NCI-H2107 treated with DMSO at 0.1 percent for 48 hours (cell line): ENCODE data around the gene CCDC28A.

ENCODE experiments used
- DNase-seq: peaks from one replicate; lab custom pipeline; 2025; ENCODE audit not compliant: unreplicated experiment; lab: John Stamatoyannopoulos, UW

The CCDC28A gene

DNA sequence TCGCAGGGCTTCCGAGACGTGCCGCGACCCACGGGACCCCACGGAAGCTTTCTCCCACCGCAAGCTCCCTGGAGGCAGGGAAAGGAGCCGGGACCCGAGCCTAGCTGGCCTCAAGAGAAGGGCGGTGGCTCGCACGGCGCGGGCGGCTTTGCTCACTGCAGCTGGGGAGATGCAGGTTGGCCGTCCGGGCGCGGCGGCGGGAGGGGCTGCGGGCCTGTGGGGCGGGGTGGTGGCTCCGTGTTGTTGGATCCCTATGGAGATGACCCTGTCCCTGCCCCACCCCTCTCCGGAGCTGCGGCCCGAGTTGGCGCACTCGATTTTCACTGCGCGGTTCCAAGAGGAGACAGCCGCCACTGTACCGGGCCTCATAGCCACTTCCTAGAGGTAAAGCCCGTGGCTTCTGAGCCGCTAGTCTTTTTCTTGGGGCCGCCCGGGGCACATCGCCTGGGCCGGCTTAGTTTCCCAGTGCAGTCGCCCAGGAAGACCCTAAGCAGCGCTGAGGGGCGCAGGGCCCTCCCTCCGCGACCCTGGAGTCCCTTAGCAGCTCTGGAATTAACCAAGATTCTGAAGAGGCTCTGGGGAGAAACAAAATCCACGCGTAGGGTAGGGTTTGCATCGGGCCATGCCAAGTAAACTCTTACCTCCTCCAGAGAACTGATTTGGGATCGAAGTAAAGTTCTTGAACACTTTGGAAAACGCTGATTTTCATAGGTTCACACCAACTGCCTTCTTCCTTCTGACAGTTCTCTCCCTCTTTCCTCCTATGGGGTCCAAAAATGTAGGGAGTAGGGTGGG lies 22.4 kb downstream of the CCDC28A start, which contains the start of gene ECT2L:
Gene ECT2L, plus strand, starts transcription at position 279 of the 795 bp plus-strand sequence. CDS start 17,188 bp downstream, outside the sequence.
- no peak for DNase-seq

DNA sequence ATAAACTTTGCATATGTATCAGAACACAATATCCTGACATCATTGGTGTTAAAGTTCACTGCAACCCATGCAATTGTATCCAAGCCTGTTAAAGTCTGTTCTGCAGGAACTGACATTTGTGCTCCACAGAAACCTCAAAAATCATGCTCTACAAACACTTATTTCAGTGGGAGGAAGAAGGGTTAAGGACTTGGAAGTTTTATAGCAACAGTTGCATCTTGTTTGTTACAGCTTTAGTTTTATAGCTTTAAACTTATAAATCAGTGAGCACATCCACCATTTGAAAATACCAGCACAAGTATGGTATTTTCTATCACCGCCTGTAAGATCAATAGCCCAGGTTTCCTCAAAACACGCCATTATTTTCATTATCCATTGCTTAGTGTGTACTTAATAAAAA lies 23.2 kb downstream of the CCDC28A start:
- DNase-seq, result no peak

DNA sequence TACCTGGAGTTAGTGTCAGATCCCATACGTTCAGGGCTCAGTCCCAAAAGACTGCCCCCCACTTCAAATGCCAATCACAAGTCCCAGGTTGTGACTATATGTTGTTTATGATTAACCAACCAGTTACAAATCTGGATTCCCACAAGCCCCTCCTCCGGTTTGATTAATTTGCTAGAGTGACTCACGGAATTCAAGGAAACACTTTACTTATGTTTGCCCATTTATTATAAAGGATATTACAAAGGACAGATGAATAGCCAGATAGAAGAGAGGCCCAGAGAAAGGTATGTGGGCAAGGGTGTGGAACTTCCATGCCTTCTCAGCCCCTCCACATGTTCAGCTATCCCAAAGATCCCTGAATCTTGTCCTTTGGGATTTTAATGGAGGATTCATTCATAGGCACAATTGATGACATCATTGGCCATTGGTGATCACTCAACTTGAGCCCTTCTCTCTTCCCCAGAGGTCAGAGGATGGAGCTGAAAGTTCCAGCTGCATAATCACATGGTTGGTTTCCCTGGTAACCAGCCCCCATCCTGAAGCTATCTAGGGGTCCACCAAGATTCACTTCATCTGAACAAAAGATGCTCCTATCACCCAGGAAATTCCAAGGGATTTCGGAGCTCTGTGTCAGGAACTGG lies 24.4 kb downstream of the CCDC28A start:
- DNase-seq, result no peak

DNA sequence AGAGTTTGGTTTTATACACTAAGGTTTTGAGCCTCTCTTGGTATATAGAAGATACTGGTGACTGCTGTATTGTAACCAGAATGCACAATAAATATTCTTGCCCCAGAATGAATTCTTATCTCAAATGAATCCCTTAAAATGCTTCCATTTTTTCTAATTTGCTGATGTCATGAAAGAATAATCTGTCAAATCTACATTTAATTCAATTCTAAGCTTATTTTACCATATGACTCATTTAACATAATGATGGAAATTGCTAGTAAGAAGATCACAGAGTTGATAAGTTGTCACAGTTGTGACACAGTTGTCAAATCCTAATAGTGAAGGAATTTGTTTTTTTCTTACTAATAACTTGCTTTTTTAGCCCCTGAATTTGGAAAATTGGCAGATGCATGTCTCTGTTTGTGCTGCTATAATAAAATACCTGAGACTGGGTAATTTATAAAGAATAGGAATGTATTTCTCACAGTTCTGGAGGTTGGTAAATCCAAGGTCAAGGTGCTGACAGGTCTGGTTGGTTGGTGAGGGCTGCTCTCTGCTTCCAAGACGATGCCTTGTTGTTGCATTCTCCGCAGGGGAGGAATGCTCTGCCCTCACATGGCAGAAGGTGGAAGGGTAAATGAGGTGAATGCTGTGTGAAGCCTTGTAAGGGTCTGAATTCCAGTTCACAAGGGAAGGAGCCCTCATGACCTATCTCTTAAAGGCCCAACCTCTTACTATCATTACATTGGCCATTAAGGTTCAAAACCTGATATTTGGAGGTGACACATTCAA lies 27.0 kb downstream of the CCDC28A start:
- DNase-seq, result no peak

DNA sequence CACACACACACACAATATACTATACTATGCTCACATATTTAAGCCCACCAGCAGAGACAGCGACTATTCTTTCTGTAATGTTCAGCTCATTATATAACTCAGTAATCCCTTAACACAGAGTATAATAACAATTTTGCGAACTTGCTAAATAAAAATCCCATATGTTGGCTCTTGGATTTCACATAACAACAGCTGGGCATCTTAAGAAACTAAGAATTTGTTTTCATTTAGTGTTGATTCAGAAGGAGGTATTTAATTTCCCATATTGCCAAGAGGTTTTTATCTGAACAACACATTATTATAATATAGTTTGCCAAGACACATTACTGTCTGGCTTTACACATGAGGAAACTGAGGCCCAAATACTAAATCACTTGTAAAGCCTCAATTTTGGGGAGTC lies 29.8 kb downstream of the CCDC28A start:
- no peak for DNase-seq

DNA sequence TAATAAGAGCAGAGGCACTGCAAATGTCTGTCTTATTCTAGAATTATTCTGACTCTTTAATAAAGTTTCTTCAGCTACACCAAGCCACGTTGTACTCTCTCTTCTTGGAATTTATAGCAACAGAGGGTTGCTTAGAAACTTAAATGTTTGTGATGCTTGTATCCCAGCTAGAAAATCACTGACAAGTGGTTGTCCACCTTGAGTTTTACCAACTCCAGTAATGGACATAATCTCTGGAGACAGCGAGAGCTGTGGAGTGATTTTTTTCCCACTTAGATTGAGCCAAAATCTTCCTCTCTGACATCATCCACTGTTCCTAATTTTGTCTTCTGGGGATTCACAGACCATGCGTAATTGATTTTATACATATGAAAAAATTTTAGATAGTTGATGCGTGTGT lies 30.3 kb downstream of the CCDC28A start:
- no peak for DNase-seq

DNA sequence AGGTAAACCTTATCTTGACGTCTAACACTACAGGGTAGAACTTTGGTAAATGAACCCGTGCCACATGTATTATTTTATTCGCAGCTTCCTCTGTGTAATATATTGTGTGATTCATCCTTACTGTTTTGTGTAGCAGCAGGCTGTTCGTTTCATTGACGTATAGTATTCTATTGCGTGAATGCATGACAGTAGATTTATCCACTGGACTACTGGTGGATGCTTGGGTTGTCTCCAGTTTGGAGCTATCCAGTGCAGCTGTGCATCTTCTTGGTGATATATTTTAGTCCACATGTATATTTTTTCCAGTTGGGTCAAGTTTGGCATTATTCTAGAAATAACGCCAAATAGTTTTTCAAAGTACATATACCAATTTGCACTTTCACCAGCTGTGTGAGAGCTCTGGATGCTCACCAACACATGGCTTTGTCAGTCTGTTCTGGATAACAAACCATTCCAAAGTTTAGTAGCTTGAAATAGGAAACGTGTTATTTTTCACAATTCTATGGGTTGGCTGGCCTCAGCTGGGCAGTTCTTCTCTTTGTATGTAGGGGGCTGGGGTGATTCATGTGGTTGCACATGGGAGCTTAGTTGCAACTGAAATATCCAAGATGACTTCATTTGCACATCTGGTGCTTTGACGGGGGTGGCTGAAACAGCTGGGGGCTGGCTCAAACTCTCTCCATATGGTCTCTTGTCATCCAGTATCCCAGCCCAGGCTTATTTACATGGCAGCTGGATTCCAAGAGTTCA lies 31.6 kb downstream of the CCDC28A start:
- no peak for DNase-seq

DNA sequence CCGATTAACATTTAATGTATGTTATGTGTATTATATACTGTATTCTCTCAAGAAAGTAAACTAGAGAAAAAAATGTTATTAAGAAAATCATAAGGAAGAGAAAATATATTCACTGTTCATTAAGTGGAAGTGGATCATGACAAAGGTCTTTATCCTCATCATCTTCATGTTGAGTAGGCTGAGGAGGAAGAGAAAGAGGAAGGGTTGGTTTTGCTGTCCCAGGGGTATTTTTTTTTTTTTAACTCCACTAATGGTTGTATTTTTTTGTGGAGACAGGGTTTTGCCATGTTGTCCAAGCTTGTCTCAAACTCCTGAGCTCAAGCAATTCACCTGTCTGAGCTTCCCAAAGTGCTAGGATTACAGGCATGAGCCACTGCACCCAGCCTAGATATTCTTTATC lies 33.3 kb downstream of the CCDC28A start:
- no peak for DNase-seq

DNA sequence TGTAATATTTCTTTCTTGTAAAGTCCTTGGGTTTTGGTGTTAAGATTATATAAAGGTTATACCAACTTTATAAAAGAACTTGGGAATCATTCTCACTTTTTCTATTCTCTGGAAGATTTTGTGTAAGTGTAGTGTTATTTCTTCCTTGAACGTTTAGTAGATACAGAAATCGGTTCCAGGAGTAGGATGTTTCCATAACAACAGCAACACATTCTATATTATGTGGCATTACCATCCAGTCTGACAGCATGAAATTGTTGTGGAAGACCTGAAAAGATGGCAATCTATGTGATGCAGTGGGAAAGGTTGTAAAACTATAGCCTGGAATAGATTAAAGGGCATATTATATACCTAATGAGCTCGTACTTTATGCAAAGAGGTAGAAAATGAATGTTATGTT lies 36.1 kb downstream of the CCDC28A start:
- DNase-seq, result no peak

DNA sequence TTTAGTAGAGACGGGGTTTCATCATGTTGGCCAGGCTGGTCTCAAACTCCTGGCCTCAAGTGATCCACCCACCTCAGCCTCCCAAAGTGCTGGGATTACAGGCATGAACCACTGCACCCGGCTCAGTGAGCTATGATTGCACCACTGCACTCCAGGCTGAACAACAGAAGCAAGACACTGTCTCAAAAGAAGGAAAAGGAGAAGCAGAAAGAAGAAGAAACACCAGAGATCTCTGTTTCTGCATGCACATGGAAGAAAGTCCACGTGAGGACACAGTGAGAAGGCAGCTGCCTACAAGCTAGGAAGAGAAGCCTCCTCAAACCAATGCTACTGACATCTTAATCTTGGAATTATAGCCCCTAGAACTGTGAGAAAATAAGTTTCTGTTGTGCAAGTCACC lies 38.3 kb downstream of the CCDC28A start:
- no peak for DNase-seq

DNA sequence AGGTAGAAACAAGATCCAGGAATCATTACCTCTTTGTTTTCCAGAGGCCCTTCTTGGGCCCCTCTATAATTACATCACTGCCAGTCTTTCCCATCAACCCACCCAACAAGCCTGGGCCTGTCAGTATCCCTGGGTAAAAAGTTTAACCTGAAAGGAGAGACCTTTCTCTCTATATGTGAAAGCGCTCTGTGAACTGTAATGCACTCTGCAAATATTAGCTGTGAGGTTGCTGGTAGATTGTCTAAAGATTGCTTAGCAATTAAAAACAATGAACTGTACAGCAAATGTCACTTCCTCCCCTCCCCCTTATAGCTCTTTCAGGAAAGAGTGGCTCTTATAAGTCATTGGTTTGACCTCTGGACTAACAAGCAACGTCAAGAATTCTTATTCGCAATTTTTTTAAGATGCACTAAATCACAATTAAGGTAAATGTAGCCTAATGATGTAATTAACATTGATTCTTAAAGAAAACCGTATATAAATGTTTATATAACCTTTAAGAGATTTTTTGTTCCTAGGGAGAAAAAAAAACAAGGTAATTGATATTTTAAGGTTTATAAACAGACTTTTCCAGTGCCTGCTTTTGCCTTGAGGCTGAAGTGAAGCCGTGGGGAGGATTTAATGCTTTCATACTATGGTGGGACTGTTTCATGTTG lies 40.7 kb downstream of the CCDC28A start:
- DNase-seq, result peak; percentile 34

DNA sequence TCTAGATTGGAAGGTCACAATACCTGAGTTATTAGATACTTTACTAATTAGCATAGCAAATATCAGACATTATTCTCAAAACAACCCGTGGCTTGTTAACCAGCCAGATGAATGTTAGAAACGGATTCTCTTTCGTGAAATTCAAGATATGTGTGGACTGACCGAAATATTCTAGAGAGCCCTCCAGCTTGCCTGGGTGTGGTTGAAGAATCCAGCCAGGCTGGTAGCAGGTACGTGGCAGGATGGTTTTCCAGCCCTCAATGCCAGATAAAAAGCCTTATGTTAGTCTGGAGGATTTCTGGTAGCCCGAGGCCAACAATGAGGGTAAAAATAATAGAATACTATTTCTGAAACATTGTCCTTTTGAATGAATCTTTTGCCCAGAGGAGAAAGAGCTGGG lies 41.7 kb downstream of the CCDC28A start:
- no peak for DNase-seq

DNA sequence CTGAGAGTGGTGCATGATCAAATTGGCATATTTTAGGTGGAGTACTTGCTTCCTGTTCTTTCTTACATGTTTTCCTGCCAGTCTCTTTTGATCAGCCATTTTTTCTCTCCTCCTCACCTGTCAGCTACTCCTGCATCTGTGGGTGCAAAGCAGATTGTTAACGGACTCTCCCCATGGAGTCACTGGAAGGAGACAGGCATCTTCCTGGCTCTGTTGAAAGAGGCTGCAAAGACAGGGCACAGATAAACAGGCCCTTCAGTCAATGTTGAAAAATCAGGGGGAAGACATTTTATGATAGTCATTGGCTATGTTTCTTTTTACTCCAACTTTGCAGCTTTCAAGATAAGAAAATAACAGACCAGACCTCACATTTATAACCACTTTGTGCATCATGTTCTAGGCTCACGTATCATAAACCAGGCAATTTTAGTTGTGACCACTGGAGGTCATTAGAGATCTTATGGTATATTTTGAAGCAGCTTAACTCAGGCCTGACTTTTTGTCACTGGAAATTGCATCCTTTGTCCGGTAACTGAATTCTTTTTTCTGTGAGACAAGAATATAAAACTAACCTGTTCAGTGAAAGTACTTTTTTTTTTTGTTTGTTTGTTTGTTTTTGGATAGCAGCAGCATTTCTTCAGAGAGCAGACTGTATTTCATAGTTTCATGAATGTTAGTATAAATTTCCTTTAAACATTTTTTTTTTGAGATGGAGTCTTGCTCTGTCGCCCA lies 42.4 kb downstream of the CCDC28A start:
- peak; percentile 90 for DNase-seq

DNA sequence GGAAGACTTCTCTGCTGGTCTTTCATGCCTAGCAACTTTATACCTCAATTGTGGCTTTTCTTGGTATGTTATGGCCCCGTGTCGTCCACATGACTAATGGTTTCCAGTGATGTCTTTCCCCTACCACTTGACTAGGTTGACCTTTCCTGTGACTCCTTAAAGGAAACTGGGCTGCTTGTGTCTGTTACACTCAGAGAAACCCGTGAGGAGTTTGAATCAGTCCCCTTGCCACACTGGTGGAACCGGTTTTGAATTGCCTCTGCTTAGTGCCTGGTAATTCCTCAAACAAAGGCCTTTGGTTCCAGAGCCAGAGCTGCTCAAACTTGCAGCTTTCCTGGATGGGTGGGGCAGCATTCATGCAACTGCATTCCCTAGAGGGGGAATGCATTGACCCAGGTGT lies 44.2 kb downstream of the CCDC28A start:
- peak; percentile 45 for DNase-seq

DNA sequence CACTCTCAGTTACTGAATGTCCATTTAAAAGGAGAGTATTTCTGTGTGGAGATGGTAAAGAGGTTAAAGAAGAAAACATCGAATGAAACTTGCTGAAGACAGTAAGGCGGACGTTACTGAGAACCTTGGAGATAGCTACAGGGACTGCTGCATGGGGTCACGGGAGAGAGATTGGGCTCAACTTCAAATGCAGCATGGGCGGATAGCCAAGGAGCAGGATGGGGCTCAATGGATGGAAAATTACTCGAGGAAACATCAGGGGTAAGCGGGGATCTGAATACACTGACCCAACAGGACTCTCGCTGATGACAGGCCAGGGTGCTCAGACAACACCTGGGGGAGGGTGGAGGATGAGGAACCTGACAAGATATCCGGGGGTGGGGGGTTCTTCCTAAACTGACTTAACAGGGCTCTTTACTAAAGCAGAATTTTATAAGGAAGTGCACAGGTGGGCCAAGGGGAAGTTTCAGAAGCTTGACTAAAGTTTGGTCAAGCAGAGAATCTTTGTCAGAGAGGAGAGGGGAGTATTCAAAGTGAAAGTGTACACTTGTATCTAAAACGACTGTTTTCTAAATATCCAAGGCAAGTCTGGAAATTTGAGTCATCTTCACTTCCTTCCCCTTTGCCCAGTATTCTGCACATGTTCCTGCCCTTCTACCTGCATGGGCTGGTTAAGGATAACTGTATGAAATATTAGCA lies 45.1 kb downstream of the CCDC28A start:
- no peak for DNase-seq

DNA sequence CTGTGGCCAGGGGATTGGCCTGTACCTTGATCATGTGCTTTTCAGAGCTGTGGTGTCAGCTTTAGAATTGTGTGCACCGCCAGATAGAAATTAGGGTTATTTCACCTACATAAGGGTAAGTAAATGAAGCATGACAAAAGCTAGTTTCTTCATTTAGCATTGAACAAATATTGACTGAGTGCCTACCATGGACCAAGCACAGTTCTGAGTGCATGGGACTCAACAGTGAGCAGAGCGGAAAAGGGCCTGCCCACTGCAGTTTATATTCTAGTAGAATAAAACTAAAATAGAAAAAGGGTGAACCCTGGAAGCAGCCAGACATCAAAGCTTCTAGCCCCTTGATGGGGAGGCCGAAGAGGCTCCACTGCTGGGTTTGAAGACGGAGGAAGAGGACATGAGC lies 48.0 kb downstream of the CCDC28A start:
- no peak for DNase-seq

DNA sequence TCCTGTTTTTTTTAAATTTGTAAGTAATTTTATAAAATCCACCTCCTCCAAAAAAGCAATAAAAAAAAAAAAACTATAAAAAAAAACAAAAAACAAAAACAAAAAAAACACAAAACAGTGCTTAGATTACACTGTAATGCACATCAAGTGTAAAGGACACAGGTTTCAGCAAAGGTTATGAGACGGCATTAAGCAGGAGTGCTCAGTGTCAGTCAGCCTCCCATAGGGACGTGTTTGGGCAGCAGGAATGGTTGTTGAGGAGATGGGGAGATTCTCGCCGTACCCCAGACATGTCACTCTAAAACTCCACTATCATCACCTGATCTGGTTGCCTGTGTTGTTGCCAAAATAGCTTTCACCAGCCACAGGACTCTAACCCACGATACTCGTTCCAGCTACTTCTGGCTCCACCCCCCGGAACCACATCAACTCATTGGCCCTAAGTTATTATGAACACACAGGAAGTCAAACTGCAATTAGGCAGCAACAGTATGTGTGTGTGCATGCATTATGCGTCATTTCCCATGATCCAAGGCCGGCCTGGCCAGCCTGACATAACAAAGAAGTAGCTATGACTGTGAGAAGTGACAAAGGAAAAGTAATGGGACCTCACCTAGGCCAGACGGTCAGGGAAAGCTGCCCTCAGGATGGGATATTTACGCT lies 51.0 kb downstream of the CCDC28A start:
- DNase-seq, result no peak

DNA sequence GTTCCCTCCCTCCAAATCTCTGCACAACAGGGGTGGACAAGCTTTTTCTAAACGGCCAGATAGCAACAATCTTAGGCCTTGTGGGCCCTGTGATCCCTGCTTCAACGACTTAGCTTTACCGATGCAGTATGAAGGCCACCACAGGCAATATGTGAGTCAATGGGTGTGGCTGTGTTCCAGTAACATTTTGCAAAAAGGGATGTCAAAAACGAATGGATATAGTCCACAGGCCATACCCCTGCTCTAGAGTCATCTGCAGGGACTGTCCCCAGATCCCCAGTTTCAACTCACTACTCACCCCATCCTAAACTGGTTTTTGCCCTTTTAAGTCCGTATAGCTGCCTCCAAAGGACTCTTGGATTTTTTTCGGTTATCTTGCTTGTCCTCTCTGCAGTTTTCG lies 56.7 kb downstream of the CCDC28A start:
- DNase-seq, result no peak

DNA sequence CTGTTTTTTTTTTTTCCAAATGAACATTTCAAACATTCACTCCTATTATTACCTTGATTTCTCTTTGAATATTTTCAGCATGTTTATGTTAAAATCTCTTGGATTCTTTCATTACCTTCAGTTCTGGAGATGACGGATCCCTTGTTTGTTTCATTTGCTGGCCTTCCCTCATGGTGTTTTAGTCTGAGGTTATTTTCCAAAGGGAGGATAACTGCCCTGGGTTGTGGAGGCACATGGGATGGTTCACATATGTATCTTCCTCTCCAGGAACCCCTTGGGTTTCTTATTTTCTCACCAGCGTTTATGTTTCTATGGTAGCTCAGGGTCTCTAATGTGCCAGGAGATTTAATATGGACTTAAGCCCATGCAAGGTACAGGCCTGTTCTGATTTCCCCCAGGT lies 58.6 kb downstream of the CCDC28A start:
- no peak for DNase-seq
